C4-2B (cell line): ENCODE data around the gene ARHGAP26.

Experiments
- CTCF ChIP-seq: fragments of 450-650 bp; conservative IDR thresholded peaks from 2 replicates; pipeline ENCODE4 v1.5.1; 2017; ENCODE audit warnings: mild to moderate bottlenecking
- ZFX ChIP-seq: fragments of 450-650 bp; IDR thresholded peaks from 2 replicates; pipeline ENCODE4 v1.6.1; 2017

GRCh38 chr5:142726188-142726731, 43.9 kb upstream of the ARHGAP26 start:
- no peak for TF ChIP-seq CTCF
- TF ChIP-seq ZFX = no peak
